Ammon's horn (tissue), 1 donor: Measurements from ENCODE around the gene ECHS1.
A peak's percentile ranks its signal among the peaks of the same experiment; 100 is the strongest.

Experiments used
- DNase-seq: peaks from one replicate; pipeline ENCODE4 v3.0.0-alpha.2; 2016; ENCODE audit warnings: low spot score

ECHS1 gene

GRCh38 chr10:133341983-133342382, 31.2 kb downstream of the ECHS1 start:
- DNase-seq = no peak

- no peak for DNase-seq
Measured at GRCh38 chr10:133339708-133340380, 33.3 kb downstream of the ECHS1 start.

GRCh38 chr10:133338080-133339071, 34.8 kb downstream of the ECHS1 start:
- no peak for DNase-seq

- DNase-seq = no peak
Measured at GRCh38 chr10:133337370-133337725, 35.8 kb downstream of the ECHS1 start.

- DNase-seq = peak; percentile 80
Measured at GRCh38 chr10:133336577-133337369, 36.4 kb downstream of the ECHS1 start, which contains the start of gene CALY. Gene CALY (minus strand): TSS chr10:133336896. CDS start chr10:133328989, 7,907 bp downstream.

- DNase-seq = no peak
Measured at GRCh38 chr10:133336118-133336576, 37.0 kb downstream of the ECHS1 start.

- DNase-seq = peak; percentile 61
Measured at GRCh38 chr10:133335246-133336117, 37.7 kb downstream of the ECHS1 start.

GRCh38 chr10:133334503-133335245, 38.5 kb downstream of the ECHS1 start:
- no peak for DNase-seq

GRCh38 chr10:133332936-133333699, 40.0 kb downstream of the ECHS1 start:
- no peak for DNase-seq

- peak; percentile 89 for DNase-seq
Measured at GRCh38 chr10:133329491-133330202, 43.5 kb downstream of the ECHS1 start.

GRCh38 chr10:133328358-133329343, 44.5 kb downstream of the ECHS1 start:
- no peak for DNase-seq

- no peak for DNase-seq
Measured at GRCh38 chr10:133327651-133328357, 45.4 kb downstream of the ECHS1 start.

GRCh38 chr10:133326745-133327650, 46.2 kb downstream of the ECHS1 start:
- no peak for DNase-seq

- no peak for DNase-seq
Measured at GRCh38 chr10:133326223-133326551, 47.0 kb downstream of the ECHS1 start.

- no peak for DNase-seq
Measured at GRCh38 chr10:133325440-133326222, 47.5 kb downstream of the ECHS1 start.
